Measurements from ENCODE around the gene NDRG4.

DNA sequence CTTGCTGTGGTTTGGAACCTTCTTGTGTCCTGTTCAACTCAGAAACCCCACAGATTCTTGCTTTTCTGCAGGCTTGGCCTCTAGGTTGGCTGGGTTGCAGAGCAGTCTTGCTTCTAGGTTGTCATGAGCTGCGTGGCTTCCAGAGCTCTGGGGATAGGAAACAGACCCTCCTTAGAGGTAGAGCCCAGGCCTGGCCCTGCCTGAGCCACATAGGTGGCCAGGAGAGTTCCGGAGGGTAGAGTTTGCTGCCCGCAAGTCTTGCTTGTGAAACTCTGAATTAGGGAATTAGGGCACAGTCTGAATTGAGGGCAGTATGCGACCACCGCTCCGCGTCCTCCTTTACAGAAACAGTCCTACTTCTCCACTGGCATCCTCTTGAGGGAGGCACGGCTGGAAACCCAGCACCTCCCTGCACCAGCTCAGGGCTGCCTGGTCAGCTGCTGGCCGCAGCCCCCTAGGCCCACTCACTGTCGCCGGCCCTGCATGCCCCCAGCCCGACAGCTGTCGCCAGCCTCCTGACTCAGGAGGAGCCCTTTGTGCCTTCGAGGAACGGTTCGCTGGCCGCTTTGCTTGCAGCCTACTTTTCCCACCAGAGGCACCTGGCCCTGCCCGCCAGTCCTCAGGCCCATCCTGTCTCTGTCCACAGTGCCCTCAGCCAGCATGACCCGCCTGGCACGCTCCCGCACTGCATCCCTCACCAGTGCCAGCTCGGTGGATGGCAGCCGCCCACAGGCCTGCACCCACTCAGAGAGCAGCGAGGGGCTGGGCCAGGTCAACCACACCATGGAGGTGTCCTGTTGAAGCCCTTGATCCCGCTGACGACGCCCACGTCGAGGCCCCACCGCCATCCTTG, 11.1 kb downstream of the NDRG4 start:
- TF ChIP-seq CTCF (IDR thresholded peaks at IDR 0.05), result no peak
- TF ChIP-seq POLR2A (IDR thresholded peaks at IDR 0.05), result no peak
